Kidney (tissue), 14 donors: ENCODE measurements around the gene UTS2R. TPM values are rescaled to one million over a fixed set of nuclear protein-coding genes. Genes with fewer than 3 reads are reported as not detected.

Source experiments
- DNase-seq, 5 donors: peaks; one replicate each; pipeline ENCODE4 v3.0.0-alpha.2; 2013 to 2020
- FAIRE-seq: peaks from 2 replicates; lab custom pipeline; 2012; peaks lifted over from hg19 to GRCh38; lab: Jason Lieb, UNC
- H3K27ac ChIP-seq, 2 donors: one replicate each; pipeline ENCODE4 v1.7.0; 2013; ENCODE audit warnings: low read depth in 2 of 2, low read length in 2 of 2, inconsistent platforms in 1 of 2
- H3K27me3 ChIP-seq: one replicate; pipeline ENCODE4 v1.7.1; 2013; ENCODE audit warnings: low read length, inconsistent platforms; ENCODE audit not compliant: control insufficient read depth, insufficient read depth
- H3K36me3 ChIP-seq, 3 donors: one replicate each; pipeline versions ENCODE4 v1.7.0 to v1.7.1; 2013; ENCODE audit warnings: low read length in 3 of 3, control low read depth in 1 of 3, inconsistent platforms in 1 of 3; ENCODE audit not compliant: insufficient read depth in 3 of 3, control insufficient read depth in 2 of 3
- H3K4me1 ChIP-seq, 3 donors: one replicate each; pipeline versions ENCODE4 v1.7.0 to v1.7.1; 2013; ENCODE audit warnings: low read length in 3 of 3, inconsistent platforms in 1 of 3, low read depth in 1 of 3; ENCODE audit not compliant: control insufficient read depth in 2 of 3, insufficient read depth in 2 of 3
- H3K4me3 ChIP-seq, 3 donors: one replicate each; pipeline versions ENCODE4 v1.7.0 to v1.8.1; 2013; ENCODE audit warnings: low read length in 3 of 3, control low read depth in 1 of 3, inconsistent platforms in 1 of 3
- H3K9ac ChIP-seq, 3 donors: one replicate each; pipeline versions ENCODE4 v1.7.0 to v1.7.1; 2013; ENCODE audit warnings: low read length in 3 of 3, control low read depth in 1 of 3, inconsistent platforms in 1 of 3
- H3K9me3 ChIP-seq, 3 donors: one replicate each; pipeline versions ENCODE4 v1.7.0 to v1.7.1; 2013; ENCODE audit warnings: low read length in 3 of 3, control low read depth in 1 of 3, inconsistent platforms in 1 of 3; ENCODE audit not compliant: control insufficient read depth in 2 of 3, insufficient read depth in 1 of 3
- CTCF ChIP-seq: IDR thresholded peaks from 3 replicates; pipeline ENCODE4 v1.5.1; 2012; ENCODE audit warnings: mild to moderate bottlenecking, moderate library complexity, borderline replicate concordance; ENCODE audit not compliant: insufficient read depth; ENCODE audit errors: extremely low read depth
- intact Hi-C: fragments of 100-400 bp; cut with DNase I; formaldehyde crosslinking; loops from one replicate; pipeline ENCODE4 v1.11.1; 2022
- polyA plus RNA-seq: library from polyadenylated mRNA; stranded (reverse); fragments of 350-450 nt; fragmentation: Illumina TruSeq; extraction: RNeasy Lipid Tissue Mini Kit (QIAGEN cat#74804); gene quantifications from one replicate; pipeline ENCODE4 v1.2.3, GENCODE V29; 2014; ENCODE audit warnings: low read depth, low replicate concordance; ENCODE audit not compliant: insufficient read depth
- total RNA-seq: library from RNA; stranded (reverse); fragmentation: NEBNext Ultra II Directional; extraction: Animal tissue kit (Norgen Biotek cat#: 25700); gene quantifications from one replicate; pipeline ENCODE4 v1.2.1, GENCODE V29; 2021
- donor health status: control.
- donor health status: control.
- donor health status: control.
- donor health status: control.
- donor health status: control.
- donor health status: DM: yes; HTN: yes; CAD: no.
- donor health status: Normal renal cell carcinoma (clear cell type).

Gene UTS2R
- total and polyA plus RNA-seq, 2 donors from 2014 or later, result not detected

- TF ChIP-seq CTCF, result no peak
Measured at GRCh38 chr17:82418001-82418986, 46.7 kb downstream of the UTS2R start, which contains the start of the genes HEXD and OGFOD3. HEXD (plus strand) TSS chr17:82418347; CDS start chr17:82419800, 1,453 bp downstream. OGFOD3 (minus strand) TSS chr17:82418586; CDS start chr17:82418485, 101 bp downstream.

GRCh38 chr17:82419540-82419939 is 48.0 kb downstream of the UTS2R start:
- Histone ChIP-seq H3K9ac (peak overlapping the region in 1 of 3 donors; percentile 81), H3K4me3 (peak overlapping the region in 2 of 3 donors; percentile 1 to 88), H3K4me1 (peaks cover 0 to 9% (median 2%) of the 10 kb centered on the region in 3 donors), H3K27me3 (no peaks in the 10 kb centered on the region), H3K27ac (no peak overlapping the region), H3K9me3 (no peaks in the 10 kb centered on the region), H3K36me3 (peaks cover 0 to 2% (median 0%) of the 10 kb centered on the region in 3 donors)
- no peak for TF ChIP-seq CTCF
- intact Hi-C loops, result no loop called here
- FAIRE-seq (no peak), DNase-seq (no peak)

More at GRCh38 chr17:82418001-82418986, 46.7 kb downstream of the UTS2R start, which contains the start of the genes HEXD and OGFOD3:
- DNase-seq (peak; percentile 90 to 94 (median 93)), FAIRE-seq (no peak)
- Histone ChIP-seq H3K36me3 (peaks cover 0 to 2% (median 0%) of the 10 kb centered on the region in 3 donors), H3K9ac (peak within 1 kb of the TSS; percentile 35 to 81 (median 67)), H3K4me3 (peak within 1 kb of the TSS; percentile 82 to 89 (median 88)), H3K27me3 (no peaks in the 10 kb centered on the region), H3K4me1 (peaks cover 0 to 9% (median 2%) of the 10 kb centered on the region in 3 donors), H3K9me3 (no peaks in the 10 kb centered on the region), H3K27ac (peak within 1 kb of the TSS; percentile 82 to 95)
- intact Hi-C loops, result no loop called here

GRCh38 chr17:82424001-82424862 is 52.7 kb downstream of the UTS2R start:
- FAIRE-seq (no peak), DNase-seq (peak in 3 of 5 donors; percentile 41 to 51 (median 48))
- Histone ChIP-seq H3K27ac (peak overlapping the region in 1 of 2 donors; percentile 28), H3K36me3 (peaks cover 0 to 2% (median 0%) of the 10 kb centered on the region in 3 donors), H3K4me3 (no peak overlapping the region), H3K9ac (no peak overlapping the region), H3K9me3 (no peaks in the 10 kb centered on the region), H3K27me3 (no peaks in the 10 kb centered on the region), H3K4me1 (peaks cover 0 to 5% (median 0%) of the 10 kb centered on the region in 3 donors)
- peak; percentile 39 for TF ChIP-seq CTCF
- intact Hi-C loops, result no loop called here
